Mesenchymal stem cell (in vitro differentiated cells and primary cell): Measurements from ENCODE around the gene BCR.

Source experiments
- DNase-seq: peaks from one replicate; pipeline ENCODE4 v3.0.0-alpha.2; 2013
- H2AFZ ChIP-seq: one replicate; pipeline ENCODE4 v1.6.1; 2013; ENCODE audit warnings: low read depth, mild to moderate bottlenecking, control low read depth, inconsistent platforms, low read length, moderate library complexity
- H2AK5ac ChIP-seq: 2 replicates; pipeline ENCODE4 v1.6.1; 2013; ENCODE audit warnings: low read length, moderate library complexity, mild to moderate bottlenecking, inconsistent platforms; ENCODE audit not compliant: severe bottlenecking
- H2BK120ac ChIP-seq: one replicate; pipeline ENCODE4 v1.6.1; 2013; ENCODE audit warnings: low read depth, mild to moderate bottlenecking, inconsistent platforms, low read length, moderate library complexity
- H2BK12ac ChIP-seq, 2 experiments: one replicate each; pipeline ENCODE4 v1.6.1; 2013; ENCODE audit warnings: inconsistent platforms in 2 of 2, low read length in 2 of 2, mild to moderate bottlenecking in 2 of 2, moderate library complexity in 2 of 2, control low read depth in 1 of 2
- H2BK15ac ChIP-seq: one replicate; pipeline ENCODE4 v1.6.1; 2013; ENCODE audit warnings: mild to moderate bottlenecking, low read depth, inconsistent platforms; ENCODE audit not compliant: poor library complexity, severe bottlenecking
- H2BK5ac ChIP-seq: 2 replicates; pipeline ENCODE4 v1.6.1; 2013; ENCODE audit warnings: low read depth, mild to moderate bottlenecking, low read length, control low read depth, inconsistent platforms; ENCODE audit not compliant: poor library complexity, severe bottlenecking
- H3K14ac ChIP-seq, 2 experiments: one replicate each; pipeline ENCODE4 v1.6.1; 2013; ENCODE audit warnings: inconsistent platforms in 2 of 2, low read length in 2 of 2, control low read depth in 1 of 2, mild to moderate bottlenecking in 1 of 2, moderate library complexity in 1 of 2
- H3K18ac ChIP-seq, 2 experiments: one replicate each; pipeline ENCODE4 v1.6.1; 2013; ENCODE audit warnings: inconsistent platforms in 2 of 2, low read length in 2 of 2, control low read depth in 1 of 2, low read depth in 1 of 2, mild to moderate bottlenecking in 1 of 2
- H3K23ac ChIP-seq, 2 experiments: one replicate each; pipeline ENCODE4 v1.6.1; 2013; ENCODE audit warnings: inconsistent platforms in 2 of 2, low read length in 2 of 2, mild to moderate bottlenecking in 2 of 2, moderate library complexity in 2 of 2, control low read depth in 1 of 2
- H3K27ac ChIP-seq: 2 replicates; pipeline ENCODE4 v1.5.1; 2013; ENCODE audit warnings: mild to moderate bottlenecking, moderate library complexity, low read length, control low read depth, inconsistent platforms; ENCODE audit not compliant: poor library complexity, severe bottlenecking
- H3K27me3 ChIP-seq, 2 experiments: 2 replicates each; pipeline versions ENCODE4 v1.6.1 to v1.7.0; 2013; ENCODE audit warnings: low read length in 2 of 2, mild to moderate bottlenecking in 2 of 2, moderate library complexity in 2 of 2, control low read depth in 1 of 2, inconsistent platforms in 1 of 2; ENCODE audit not compliant: control insufficient read depth in 1 of 2, insufficient read depth in 1 of 2
- H3K36me3 ChIP-seq, 2 experiments: 2 replicates each; pipeline versions ENCODE4 v1.6.1 to v1.7.0; 2013; ENCODE audit warnings: low read length in 2 of 2, control low read depth in 1 of 2, inconsistent platforms in 1 of 2, low read depth in 1 of 2, mild to moderate bottlenecking in 1 of 2; ENCODE audit not compliant: insufficient read depth in 2 of 2, control insufficient read depth in 1 of 2
- H3K4ac ChIP-seq, 2 experiments: one replicate each; pipeline ENCODE4 v1.6.1; 2013; ENCODE audit warnings: inconsistent platforms in 2 of 2, low read length in 2 of 2, mild to moderate bottlenecking in 2 of 2, moderate library complexity in 2 of 2, control low read depth in 1 of 2, low read depth in 1 of 2
- H3K4me1 ChIP-seq: 2 replicates; pipeline ENCODE4 v1.6.1; 2013; ENCODE audit warnings: low read depth, low read length, control low read depth; ENCODE audit not compliant: control insufficient read depth, insufficient read depth
- H3K4me2 ChIP-seq: 2 replicates; pipeline ENCODE4 v1.6.1; 2013; ENCODE audit warnings: low read length, mild to moderate bottlenecking, inconsistent platforms; ENCODE audit not compliant: poor library complexity, severe bottlenecking
- H3K4me3 ChIP-seq, 2 experiments: 2 replicates each; pipeline versions ENCODE4 v1.5.1 to v1.7.0; 2013; ENCODE audit warnings: low read length in 2 of 2, mild to moderate bottlenecking in 2 of 2, control low read depth in 1 of 2, low read depth in 1 of 2; ENCODE audit not compliant: insufficient read depth in 1 of 2
- H3K79me1 ChIP-seq: replicated peaks from 2 replicates; pipeline ENCODE4 v1.6.1; 2013; ENCODE audit warnings: mild to moderate bottlenecking, control low read depth, low read length, inconsistent platforms; ENCODE audit not compliant: poor library complexity, severe bottlenecking
- H3K9ac ChIP-seq: 2 replicates; pipeline ENCODE4 v1.7.0; 2013; ENCODE audit warnings: mild to moderate bottlenecking, low read length, moderate library complexity
- H3K9me3 ChIP-seq: 2 replicates; pipeline ENCODE4 v1.7.0; 2013; ENCODE audit warnings: mild to moderate bottlenecking, low read length; ENCODE audit not compliant: control insufficient read depth
- H4K8ac ChIP-seq: one replicate; pipeline ENCODE4 v1.6.1; 2013; ENCODE audit warnings: inconsistent platforms, mild to moderate bottlenecking, low read length, moderate library complexity
- H4K91ac ChIP-seq: one replicate; pipeline ENCODE4 v1.6.1; 2013; ENCODE audit warnings: mild to moderate bottlenecking, low read length, inconsistent platforms
- WGBS: methylation state at CpG from one replicate; pipeline ENCODE4 v1.1.7; 2013; ENCODE audit warnings: mixed read lengths; 5-methylcytosine and 5-hydroxymethylcytosine counted together

BCR gene

DNA sequence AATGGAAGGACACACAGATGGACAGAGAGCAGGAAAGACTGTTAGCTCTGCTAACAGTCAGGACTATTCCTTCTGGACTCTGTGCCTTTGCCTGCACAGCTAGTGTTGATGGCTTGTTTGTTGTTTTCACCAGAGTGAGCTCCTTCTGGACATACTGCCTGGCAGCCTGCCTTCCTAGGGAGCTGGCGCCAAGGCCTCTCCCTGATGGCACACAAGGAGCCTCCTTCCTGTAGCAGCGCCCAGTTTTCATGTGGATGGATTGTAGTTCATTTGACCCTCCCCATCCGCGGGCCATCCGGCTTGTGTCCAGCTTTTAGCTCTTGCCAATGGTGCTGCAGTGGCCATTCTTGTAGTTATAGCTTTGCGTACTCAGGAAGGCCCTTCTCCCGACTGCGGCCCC lies 16.6 kb upstream of the BCR start:
- Histone ChIP-seq H2AK5ac (no peak overlapping the region), H3K23ac (no peak overlapping the region), H3K14ac (no peak overlapping the region), H3K4ac (no peak overlapping the region), H3K9me3 (no peaks in the 10 kb centered on the region), H3K18ac (no peak overlapping the region), H2BK5ac (no peak overlapping the region), H3K79me1 (no peaks in the 10 kb centered on the region), H2AFZ (no peak overlapping the region), H4K91ac (no peak overlapping the region), H3K4me3 (no peak overlapping the region), H3K9ac (no peak overlapping the region), H3K27me3 (peaks cover 13 to 20% of the 10 kb centered on the region in 2 experiments), H3K4me2 (no peak overlapping the region), H3K27ac (no peak overlapping the region), H4K8ac (no peak overlapping the region), H2BK12ac (no peak overlapping the region), H3K4me1 (peaks cover 6% of the 10 kb centered on the region), H3K36me3 (peaks cover 0 to 10% of the 10 kb centered on the region in 2 experiments), H2BK15ac (no peak overlapping the region), H2BK120ac (no peak overlapping the region)
- DNase-seq, result no peak
- WGBS, result 97% methylated on average over 8 of the region's 8 CpGs

DNA sequence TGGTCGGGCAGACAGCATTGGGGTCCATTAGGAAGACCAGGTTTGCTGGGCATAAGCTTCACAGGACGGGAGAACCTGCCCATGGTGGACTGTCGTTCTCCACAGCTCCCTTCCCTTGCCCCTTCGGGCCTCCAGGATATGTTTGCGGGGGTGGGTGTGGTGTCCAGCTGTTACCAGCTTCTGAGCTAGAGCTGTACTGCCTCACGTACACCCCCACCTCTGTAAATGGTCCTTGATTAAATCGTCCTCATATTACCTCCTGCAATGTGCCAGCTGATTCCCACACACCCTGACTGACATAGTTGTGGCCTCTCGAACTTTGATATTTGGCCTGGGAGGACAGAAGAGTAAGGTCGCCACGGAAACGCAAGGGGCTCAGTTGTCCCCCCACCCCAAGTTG lies 16.2 kb upstream of the BCR start:
- no peak overlapping the region for H3K4me2 ChIP-seq
- H3K36me3 ChIP-seq, result peaks cover 0 to 7% of the 10 kb centered on the region in 2 experiments
- no peak overlapping the region for H4K8ac ChIP-seq
- H2BK5ac ChIP-seq, result no peak overlapping the region
- H3K14ac ChIP-seq, result no peak overlapping the region
- no peak overlapping the region for H3K27ac ChIP-seq
- WGBS, result 83% methylated on average over 11 of the region's 11 CpGs
- H3K23ac ChIP-seq, result no peak overlapping the region
- H2AFZ ChIP-seq, result no peak overlapping the region
- H3K18ac ChIP-seq, result no peak overlapping the region
- H3K9ac ChIP-seq, result no peak overlapping the region
- H3K4me1 ChIP-seq, result peaks cover 2% of the 10 kb centered on the region
- H3K4ac ChIP-seq, result no peak overlapping the region
- H3K9me3 ChIP-seq, result no peaks in the 10 kb centered on the region
- H2AK5ac ChIP-seq, result no peak overlapping the region
- H2BK15ac ChIP-seq, result no peak overlapping the region
- no peak for DNase-seq
- no peak overlapping the region for H2BK12ac ChIP-seq
- no peak overlapping the region for H4K91ac ChIP-seq
- H3K79me1 ChIP-seq, result no peaks in the 10 kb centered on the region
- peaks cover 13 to 20% of the 10 kb centered on the region in 2 experiments for H3K27me3 ChIP-seq
- H2BK120ac ChIP-seq, result no peak overlapping the region
- H3K4me3 ChIP-seq, result no peak overlapping the region

DNA sequence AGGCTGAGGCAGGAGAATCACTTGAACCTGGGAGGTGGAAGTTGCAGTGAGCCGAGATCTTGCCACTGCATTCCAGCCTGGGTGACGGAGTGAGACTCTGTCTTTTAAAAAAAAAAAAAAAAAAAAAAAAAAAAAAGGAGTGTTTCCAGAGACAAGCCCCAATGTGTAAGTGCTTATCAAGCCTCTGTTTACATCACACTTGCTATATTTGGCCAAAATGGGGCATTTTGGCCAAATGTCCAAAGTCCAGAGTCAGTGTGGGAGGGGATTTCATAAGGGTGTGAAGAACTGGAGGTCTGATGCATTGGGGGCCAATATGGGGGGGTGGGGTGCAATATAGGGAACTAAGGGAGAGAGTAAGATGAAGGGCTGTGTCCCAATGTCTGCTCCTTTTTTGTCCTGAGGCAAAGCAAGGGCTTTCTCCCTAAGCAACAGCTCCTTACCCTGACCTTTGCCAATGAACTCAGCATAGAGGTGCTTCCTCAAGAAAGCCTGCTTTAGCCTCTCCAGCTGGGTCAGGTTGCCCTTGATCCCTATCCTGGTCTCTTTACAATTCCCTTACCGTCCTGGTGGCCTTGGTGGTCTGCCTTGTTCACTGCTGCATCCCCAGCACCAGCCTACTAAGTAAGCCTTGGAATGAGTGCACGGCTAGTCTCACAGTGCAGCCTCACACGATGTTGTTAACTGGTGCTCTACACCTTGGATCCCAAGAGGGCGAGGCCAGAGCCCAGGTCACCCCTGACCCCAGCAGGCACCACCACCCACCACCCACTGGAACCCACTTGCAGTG lies 14.1 kb upstream of the BCR start:
- H2BK15ac ChIP-seq, result no peak overlapping the region

DNA sequence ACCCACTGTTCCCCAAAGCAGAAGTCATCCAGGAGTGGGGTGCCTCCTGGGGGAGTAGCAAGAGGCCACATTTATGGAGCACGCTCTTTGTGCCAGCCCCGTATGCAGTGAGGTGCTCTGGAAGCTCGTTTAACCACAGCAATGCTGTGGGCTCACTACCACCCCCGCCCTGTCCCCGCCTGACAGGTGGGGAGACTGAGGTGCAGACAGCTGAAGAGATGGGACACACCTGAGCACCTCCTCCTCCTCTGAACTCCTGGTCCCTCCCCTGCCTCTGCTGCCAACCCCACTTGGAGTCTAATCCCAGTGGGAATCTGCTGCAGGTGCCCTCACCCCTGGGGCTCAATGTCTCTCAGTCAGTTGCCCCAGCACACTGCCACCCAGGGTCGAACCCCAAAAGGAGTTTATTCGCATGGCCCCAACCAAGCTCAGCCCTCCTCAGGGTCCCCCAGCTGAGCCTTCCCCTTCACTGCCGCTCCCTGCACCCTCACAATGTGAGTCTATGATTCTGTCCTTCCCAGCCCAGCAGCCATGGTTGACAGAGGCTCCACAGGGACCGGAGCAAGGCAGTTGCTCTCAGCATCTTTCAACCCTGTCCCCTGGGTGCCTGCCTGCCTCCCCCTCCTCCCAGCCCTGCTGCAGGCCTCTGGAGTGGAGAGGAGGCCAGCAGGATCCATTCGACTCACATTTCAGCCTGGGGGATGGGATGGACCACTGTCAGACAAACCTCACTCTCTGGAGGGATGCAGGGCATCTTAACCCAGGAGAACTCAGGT lies 13.3 kb upstream of the BCR start:
- DNase-seq, result no peak
- Histone ChIP-seq H3K27me3 (peaks cover 13 to 20% of the 10 kb centered on the region in 2 experiments), H3K4me1 (no peaks in the 10 kb centered on the region), H3K9ac (no peak overlapping the region), H4K91ac (no peak overlapping the region), H2BK5ac (no peak overlapping the region), H3K9me3 (no peaks in the 10 kb centered on the region), H2BK120ac (no peak overlapping the region), H3K36me3 (no peaks in the 10 kb centered on the region), H4K8ac (no peak overlapping the region), H3K4ac (no peak overlapping the region), H3K4me2 (no peak overlapping the region), H2BK12ac (no peak overlapping the region), H2AFZ (no peak overlapping the region), H3K14ac (no peak overlapping the region), H3K18ac (no peak overlapping the region), H3K27ac (no peak overlapping the region), H2AK5ac (no peak overlapping the region), H3K79me1 (no peaks in the 10 kb centered on the region), H3K23ac (no peak overlapping the region), H3K4me3 (no peak overlapping the region), H2BK15ac (no peak overlapping the region)
- WGBS, result 75% methylated on average over 10 of the region's 10 CpGs

More for the DNA sequence above, 14.1 kb upstream of the BCR start:
- H4K8ac ChIP-seq, result no peak overlapping the region
- H3K18ac ChIP-seq, result no peak overlapping the region
- H3K36me3 ChIP-seq, result no peaks in the 10 kb centered on the region
- no peak overlapping the region for H2AFZ ChIP-seq
- no peak overlapping the region for H3K23ac ChIP-seq
- H3K4ac ChIP-seq, result no peak overlapping the region
- H3K4me3 ChIP-seq, result no peak overlapping the region
- H2AK5ac ChIP-seq, result no peak overlapping the region
- no peak overlapping the region for H3K27ac ChIP-seq
- DNase-seq, result no peak
- no peaks in the 10 kb centered on the region for H3K79me1 ChIP-seq
- H3K9me3 ChIP-seq, result no peaks in the 10 kb centered on the region
- peaks cover 13 to 20% of the 10 kb centered on the region in 2 experiments for H3K27me3 ChIP-seq
- no peak overlapping the region for H2BK5ac ChIP-seq
- no peak overlapping the region for H2BK12ac ChIP-seq
- H4K91ac ChIP-seq, result no peak overlapping the region
- no peak overlapping the region for H3K9ac ChIP-seq
- no peak overlapping the region for H2BK120ac ChIP-seq
- no peak overlapping the region for H3K14ac ChIP-seq
- H3K4me2 ChIP-seq, result no peak overlapping the region
- H3K4me1 ChIP-seq, result no peaks in the 10 kb centered on the region
- WGBS, result 87% methylated on average over 5 of the region's 6 CpGs
